OCI-LY3 (cell line): Measurements from ENCODE around the gene RBFOX1.

Source experiments
- CTCF ChIP-seq: fragments of 200-600, 300-600 bp; sonication (generic); IDR thresholded peaks from 2 replicates; pipeline ENCODE4 v1.5.1; 2014; ENCODE audit warnings: antibody characterized with exemption, low read length, low read depth
- EZH2phosphoT487 ChIP-seq: fragments of 200-600 bp; shearing (Covaris generic); IDR thresholded peaks from 2 replicates; pipeline ENCODE4 v1.6.1; 2018; ENCODE audit warnings: antibody characterized with exemption, mixed run types, low read depth

- TF ChIP-seq CTCF (no peak), EZH2phosphoT487 (no peak)
Observed at GRCh38 chr16:7722761-7723160, 390.1 kb downstream of the RBFOX1 start.
